K562 (cell line): Measurements from ENCODE around the gene KBTBD2. TPM values are rescaled to one million over a fixed set of nuclear protein-coding genes. Genes with fewer than 3 reads are reported as not detected.

ENCODE experiments used
- ATAC-seq: fragments of 200-7000 bp; cut with Tn5 transposase; 3 replicates; pipeline ENCODE4 v1.9.1; 2020; ENCODE audit warnings: moderate library complexity
- BruUV-seq: library from RNA; stranded (reverse); fragments of 400-500 nt; replicated peaks from 2 replicates; lab custom pipeline; 2021; lab: Mats Ljungman, UMichigan
- CTCF ChIA-PET: fragments of 300-600 bp; formaldehyde crosslinking; extraction: SDS; loops from one replicate; lab custom pipeline; 2021; ENCODE audit warnings: low intra/inter-chr PET ratio; lab: Yijun Ruan, JAX
- POLR2A ChIA-PET: fragments of 300-600, 350-650 bp; sonication (Branson Sonifier 250); formaldehyde crosslinking; extraction: SDS; loops from one replicate; lab custom pipeline; 2021; ENCODE audit warnings: antibody characterized with exemption, inconsistent platforms; lab: Yijun Ruan, JAX
- DNase-seq, 4 experiments: peaks; one replicate each; pipeline versions ENCODE4 v3.0.0 to v3.0.0-alpha.2; 2011 to 2018; ENCODE audit warnings: low spot score in 3 of 4, mixed read lengths in 3 of 4; ENCODE audit errors: extremely low read depth in 1 of 4
- FAIRE-seq: peaks from 2 replicates; lab custom pipeline; 2011; peaks lifted over from hg19 to GRCh38; lab: Jason Lieb, UNC
- H2AFZ ChIP-seq: 2 replicates; pipeline ENCODE4 v1.6.0; 2011; ENCODE audit warnings: low read depth, low read length, control low read depth, inconsistent platforms
- H3K27ac ChIP-seq: fragments of 200-600 bp; 3 replicates; pipeline ENCODE4 v1.8.0; 2011; ENCODE audit warnings: low read depth, mild to moderate bottlenecking, control low read depth, inconsistent platforms, low read length, moderate library complexity, mixed read lengths; ENCODE audit errors: extremely low read depth
- H3K27me3 ChIP-seq, 2 experiments: fragments of 300-600 bp in 1 of 2; 2 replicates in 1 of 2; 3 replicates in 1 of 2; pipeline versions ENCODE4 v1.6.0 to v1.8.0; 2011; ENCODE audit warnings: inconsistent platforms in 2 of 2, low read length in 2 of 2, mild to moderate bottlenecking in 1 of 2, mixed read lengths in 1 of 2, moderate library complexity in 1 of 2; ENCODE audit not compliant: control insufficient read depth in 2 of 2, insufficient read depth in 2 of 2
- H3K36me3 ChIP-seq: fragments of 300-600 bp; 3 replicates; pipeline ENCODE4 v1.8.0; 2011; ENCODE audit warnings: mild to moderate bottlenecking, low read length, inconsistent platforms; ENCODE audit not compliant: control insufficient read depth, insufficient read depth
- H3K4me1 ChIP-seq, 2 experiments: fragments of 200-600 bp in 1 of 2; replicated peaks in 1 of 2; 2 replicates in 1 of 2; 3 replicates in 1 of 2; pipeline versions ENCODE4 v1.5.1 to v1.8.0; 2011; ENCODE audit warnings: inconsistent platforms in 2 of 2, low read length in 2 of 2, mild to moderate bottlenecking in 1 of 2, mixed read lengths in 1 of 2, moderate library complexity in 1 of 2; ENCODE audit not compliant: control insufficient read depth in 2 of 2, insufficient read depth in 2 of 2
- H3K4me2 ChIP-seq: 2 replicates; pipeline ENCODE4 v1.6.1; 2011; ENCODE audit warnings: low read length, control low read depth, inconsistent platforms, mixed read lengths; ENCODE audit not compliant: insufficient read depth
- H3K4me3 ChIP-seq: fragments of 200-600 bp; sonication (generic), shearing (Covaris generic); 2 replicates; pipeline ENCODE4 v1.5.1; 2016; ENCODE audit warnings: control low read depth, inconsistent platforms
- H3K79me2 ChIP-seq: fragments of 200-600 bp; 3 replicates; pipeline ENCODE4 v1.8.0; 2011; ENCODE audit warnings: low read length, inconsistent platforms; ENCODE audit not compliant: control insufficient read depth, insufficient read depth
- H3K9ac ChIP-seq, 2 experiments: 2 replicates each; pipeline versions ENCODE4 v1.6.0 to v1.6.1; 2011; ENCODE audit warnings: low read depth in 2 of 2, low read length in 2 of 2, control low read depth in 1 of 2, inconsistent platforms in 1 of 2, mild to moderate bottlenecking in 1 of 2, mixed read lengths in 1 of 2; ENCODE audit not compliant: insufficient read depth in 1 of 2
- H3K9me1 ChIP-seq: one replicate; pipeline ENCODE4 v1.6.0; 2011; ENCODE audit warnings: inconsistent platforms, mild to moderate bottlenecking, low read length, moderate library complexity; ENCODE audit not compliant: control insufficient read depth, insufficient read depth
- H3K9me3 ChIP-seq: replicated peaks from 2 replicates; pipeline ENCODE4 v1.5.1; 2011; ENCODE audit warnings: low read depth, low read length, inconsistent platforms; ENCODE audit not compliant: control insufficient read depth, insufficient read depth
- H4K20me1 ChIP-seq: replicated peaks from 2 replicates; pipeline ENCODE4 v1.6.1; 2011; ENCODE audit warnings: low read length, inconsistent platforms, mixed read lengths; ENCODE audit not compliant: control insufficient read depth, insufficient read depth
- CBX1 ChIP-seq: sonication (generic); IDR thresholded peaks from 2 replicates; pipeline ENCODE4 v1.6.1; 2016; ENCODE audit warnings: antibody characterized with exemption, low read depth, mild to moderate bottlenecking
- NFIC ChIP-seq: fragments of 450-650 bp; IDR thresholded peaks from 2 replicates; pipeline ENCODE4 v1.6.1; 2017; ENCODE audit warnings: mild to moderate bottlenecking, inconsistent platforms
- NFIX ChIP-seq: fragments of 250-450 bp; sonication (Bioruptor Pico); IDR thresholded peaks from 2 replicates; pipeline ENCODE4 v1.4.0; 2020; ENCODE audit warnings: low read depth, mild to moderate bottlenecking, moderate library complexity
- PCBP1 ChIP-seq: fragments of 200-400 bp; formaldehyde crosslinking; IDR thresholded peaks from 2 replicates; pipeline ENCODE4 v1.6.1; 2018; ENCODE audit warnings: mild to moderate bottlenecking, low read depth, low read length; ENCODE audit not compliant: poor library complexity, severe bottlenecking
- RAD21 ChIP-seq, 2 experiments: fragments of 250-450 bp in 1 of 2; fragments of 450-650 bp in 1 of 2; sonication (Bioruptor Pico) in 1 of 2; formaldehyde crosslinking in 1 of 2; IDR thresholded peaks in 1 of 2; conservative IDR thresholded peaks in 1 of 2; 2 replicates each; pipeline versions ENCODE4 v1.4.0 to v1.8.0; 2020 to 2022; ENCODE audit warnings: mild to moderate bottlenecking in 2 of 2, moderate library complexity in 1 of 2
- SMAD1 ChIP-seq: fragments of 150-350 bp; IDR thresholded peaks from 2 replicates; pipeline ENCODE4 v1.6.1; 2014; ENCODE audit warnings: low read length, low read depth; ENCODE audit not compliant: partially characterized antibody
- TCF3 ChIP-seq: sonication (generic); formaldehyde crosslinking; IDR thresholded peaks from 2 replicates; pipeline ENCODE4 v1.4.0; 2020; ENCODE audit warnings: mild to moderate bottlenecking, missing genetic modification reagents
- TRIM28 ChIP-seq: fragments of 450-650 bp; IDR thresholded peaks from 2 replicates; pipeline ENCODE4 v1.6.1; 2017
- ZNF143 ChIP-seq: sonication (generic); formaldehyde crosslinking; IDR thresholded peaks from 2 replicates; pipeline ENCODE4 v1.9.0; 2022; ENCODE audit warnings: mild to moderate bottlenecking, missing genetic modification reagents
- WGBS: fragments of 100-300 bp; shearing (Covaris generic); methylation state at CpG from one replicate; pipeline ENCODE4 v1.1.6; 2016; ENCODE audit warnings: low coverage, mixed read lengths; ENCODE audit not compliant: insufficient coverage; ENCODE audit errors: missing lambda C conversion rate; 5-methylcytosine and 5-hydroxymethylcytosine counted together
- in situ Hi-C: fragments of 300-500 bp; cut with MboI; formaldehyde crosslinking; loops from 4 replicates; pipeline ENCODE4 v1.15.0; 2018; ENCODE audit warnings: inconsistent platforms, mixed read lengths
- intact Hi-C: fragments of 100-400 bp; cut with micrococcal nuclease; formaldehyde crosslinking; loops from 2 replicates; pipeline ENCODE4 v1.14.2; 2022
- polyA plus RNA-seq, 8 experiments: library from polyadenylated mRNA; depleted of rRNA in 4 of 8; stranded (reverse) in 5 of 8; unstranded in 3 of 8; fragments of >200 nt; fragmentation: Nextera tagmentation in 2 of 8; fragmentation: Illumina TruSeq in 1 of 8; extraction: Ambion mirVana in 2 of 8; extraction: Trizol in 1 of 8; gene quantifications; 2 replicates each; pipeline versions ENCODE4 v1.2.1 to v1.2.3, GENCODE V29; 2011 to 2014; ENCODE audit warnings: inconsistent platforms in 1 of 8, missing spikeins in 1 of 8
- total RNA-seq, 7 experiments: library from RNA; depleted of rRNA in 6 of 7; stranded (reverse); fragments of >200 nt in 6 of 7; fragmentation: Illumina TruSeq in 2 of 7; extraction: Trizol in 2 of 7; gene quantifications; 2 replicates each; pipeline versions ENCODE4 v1.2.1 to v1.2.3, GENCODE V29; 2011 to 2021; ENCODE audit warnings: low replicate concordance in 1 of 7

KBTBD2 gene
- total and polyA plus RNA-seq, 9 of the 15 experiments (the other 6 are each of a cell fraction or from before 2014, with no cell fraction given) = 22.8 to 62.2 (median 30.8) TPM

GRCh38 chr7:32937344-32938174 lies 46.0 kb upstream of the KBTBD2 start:
- no TSS peak for BruUV-seq
- CTCF ChIA-PET = no interaction called here
- Histone ChIP-seq H3K79me2 (peaks cover 61% of the 10 kb centered on the region), H4K20me1 (no peaks in the 10 kb centered on the region), H3K27me3 (no peaks in the 10 kb centered on the region), H3K9me1 (no peaks in the 10 kb centered on the region), H3K4me3 (no peak overlapping the region), H3K4me2 (no peak overlapping the region), H3K9ac (no peak overlapping the region), H3K27ac (no peak overlapping the region), H2AFZ (no peak overlapping the region), H3K36me3 (peaks cover 30% of the 10 kb centered on the region), H3K9me3 (no peaks in the 10 kb centered on the region), H3K4me1 (peaks cover 4 to 10% of the 10 kb centered on the region in 2 experiments; a peak in 3 of 5 replicates)
- DNase-seq (peak in 2 of 4 experiments; percentile 29 to 61), FAIRE-seq (no peak), ATAC-seq (no peak)
- POLR2A ChIA-PET = interaction anchor here (0.8 kb wide), 1 partner anchor 32 kb away, joined by 3 read pairs; no protein-coding TSS in a partner anchor
- TF ChIP-seq NFIC (peak; percentile 100), TCF3 (CRISPR knock-in tag) (no peak), PCBP1 (no peak), TRIM28 (no peak), SMAD1 (peak; percentile 90), RAD21 (CRISPR knock-in tag; conservative IDR thresholded peaks at IDR 0.05 in 1 of 2, IDR thresholded peaks at IDR 0.05 in 1 of 2) (peak in 1 of 2 experiments; percentile 7; a peak in 1 of 4 replicates), CBX1 (no peak), ZNF143 (CRISPR knock-in tag) (no peak), NFIX (CRISPR knock-in tag) (peak; percentile 97)
- intact Hi-C loops (no loop called here), in situ Hi-C loops (no loop called here)
- 53% methylated on average over 10 of the region's 10 CpGs for WGBS
